ENCODE data around the gene AUTS2. TPM values are rescaled to one million over a fixed set of nuclear protein-coding genes. Genes with fewer than 3 reads are reported as not detected.

Gene AUTS2
- total RNA-seq, 4 donors from 2014 or later: 29.8 to 114 (median 59.4) TPM

- in situ Hi-C loops (cut with MboI; ENCODE audit: low pct_ligation_motif_present in 1 of 4, low pct_unique_long_range_greater_than_20kb in 1 of 4, low sequenced_read_pairs in 3 of 4) (no loop called here), intact Hi-C loops (cut with DNase I; ENCODE audit: low total_unique reads) (no loop called here)
- TF ChIP-seq POLR2A (IDR thresholded peaks at IDR 0.05) (no peak), CTCF (IDR thresholded peaks at IDR 0.05) (no peak), EP300 (IDR thresholded peaks at IDR 0.05; ENCODE audit: low read depth) (no peak), POLR2AphosphoS5 (IDR thresholded peaks at IDR 0.05) (no peak)
- Histone ChIP-seq H3K4me3 (no peak overlapping the region), H3K27me3 (no peaks in the 10 kb centered on the region), H3K27ac (no peak overlapping the region), H3K4me1 (peaks cover 0 to 5% (median 0%) of the 10 kb centered on the region in 4 donors), H3K36me3 (no peaks in the 10 kb centered on the region), H3K9me3 (no peaks in the 10 kb centered on the region)
- DNase-seq: no peak
- 34 to 50% methylated on average over 4 of the region's 4 CpGs for WGBS, 2 donors (ENCODE audit: low coverage in 1 of 2)
Measured at GRCh38 chr7:69620063-69620462, 21.8 kb downstream of the AUTS2 start.

- TF ChIP-seq EP300 (IDR thresholded peaks at IDR 0.05; ENCODE audit: low read depth) (no peak), POLR2A (IDR thresholded peaks at IDR 0.05) (no peak), CTCF (IDR thresholded peaks at IDR 0.05) (no peak), POLR2AphosphoS5 (IDR thresholded peaks at IDR 0.05) (no peak)
- no peak overlapping the region for H3K4me3 ChIP-seq
- H3K4me1 ChIP-seq: peaks cover 0 to 5% (median 0%) of the 10 kb centered on the region in 4 donors
- H3K27ac ChIP-seq: no peak overlapping the region
- H3K36me3 ChIP-seq: no peaks in the 10 kb centered on the region
- no peaks in the 10 kb centered on the region for H3K9me3 ChIP-seq
- in situ Hi-C loops (cut with MboI; ENCODE audit: low pct_ligation_motif_present in 1 of 4, low pct_unique_long_range_greater_than_20kb in 1 of 4, low sequenced_read_pairs in 3 of 4) (no loop called here), intact Hi-C loops (cut with DNase I; ENCODE audit: low total_unique reads) (no loop called here)
- no peak for DNase-seq
- no peaks in the 10 kb centered on the region for H3K27me3 ChIP-seq
- 82 to 92% methylated on average over 2 of the region's 2 CpGs for WGBS, 2 donors (ENCODE audit: low coverage in 1 of 2)
Measured at GRCh38 chr7:69620650-69621049, 22.4 kb downstream of the AUTS2 start.

- Histone ChIP-seq H3K36me3 (no peaks in the 10 kb centered on the region), H3K4me3 (no peak overlapping the region), H3K27me3 (no peaks in the 10 kb centered on the region), H3K27ac (no peak overlapping the region), H3K4me1 (peaks cover 0 to 5% (median 0%) of the 10 kb centered on the region in 4 donors), H3K9me3 (no peaks in the 10 kb centered on the region)
- in situ Hi-C loops (cut with MboI; ENCODE audit: low pct_ligation_motif_present in 1 of 4, low pct_unique_long_range_greater_than_20kb in 1 of 4, low sequenced_read_pairs in 3 of 4): no loop called here
- intact Hi-C loops (cut with DNase I; ENCODE audit: low total_unique reads): no loop called here
- no peak for TF ChIP-seq CTCF (IDR thresholded peaks at IDR 0.05)
- no peak for TF ChIP-seq EP300 (IDR thresholded peaks at IDR 0.05; ENCODE audit: low read depth)
- TF ChIP-seq POLR2AphosphoS5 (IDR thresholded peaks at IDR 0.05): no peak
- TF ChIP-seq POLR2A (IDR thresholded peaks at IDR 0.05): no peak
- 30 to 44% methylated on average over 2 of the region's 2 CpGs for WGBS, 2 donors (ENCODE audit: low coverage in 1 of 2)
- no peak for DNase-seq
Measured at GRCh38 chr7:69622014-69622835, 23.9 kb downstream of the AUTS2 start.

- intact Hi-C loops (cut with DNase I; ENCODE audit: low total_unique reads) (no loop called here), in situ Hi-C loops (cut with MboI; ENCODE audit: low pct_ligation_motif_present in 1 of 4, low pct_unique_long_range_greater_than_20kb in 1 of 4, low sequenced_read_pairs in 3 of 4) (no loop called here)
- TF ChIP-seq CTCF (IDR thresholded peaks at IDR 0.05) (no peak), POLR2A (IDR thresholded peaks at IDR 0.05) (no peak)
Measured at GRCh38 chr7:69622960-69623359, 24.7 kb downstream of the AUTS2 start.

More at GRCh38 chr7:69622960-69623359, 24.7 kb downstream of the AUTS2 start:
- DNase-seq: no peak
- Histone ChIP-seq H3K27ac (no peak overlapping the region), H3K9me3 (no peaks in the 10 kb centered on the region), H3K27me3 (no peaks in the 10 kb centered on the region), H3K36me3 (no peaks in the 10 kb centered on the region), H3K4me1 (peaks cover 0 to 5% (median 0%) of the 10 kb centered on the region in 4 donors), H3K4me3 (no peak overlapping the region)
- WGBS, 2 donors (ENCODE audit: low coverage in 1 of 2): 50 to 86% methylated on average over 1 to 3 of the region's 3 CpGs
